GM12878 (cell line): ENCODE data around the gene EXOC4.

ENCODE experiments used
- ATF2 ChIP-seq: IDR thresholded peaks from 2 replicates; pipeline ENCODE4 v1.6.1; 2012; ENCODE audit warnings: low read length, inconsistent platforms
- CTCF ChIP-seq, 3 experiments: IDR thresholded peaks in 2 of 3; conservative IDR thresholded peaks in 1 of 3; 2 replicates each; pipeline ENCODE4 v1.5.1; 2011; ENCODE audit warnings: low read depth in 3 of 3, low read length in 3 of 3, mild to moderate bottlenecking in 3 of 3, control low read depth in 2 of 3, moderate library complexity in 2 of 3, inconsistent platforms in 1 of 3, mixed read lengths in 1 of 3; ENCODE audit not compliant: control insufficient read depth in 2 of 3, insufficient read depth in 1 of 3; ENCODE audit errors: extremely low read depth in 1 of 3
- EP300 ChIP-seq, 2 experiments: fragments of 150-350 bp in 1 of 2; IDR thresholded peaks; 2 replicates each; pipeline ENCODE4 v1.6.1; 2011 to 2012; ENCODE audit warnings: low read depth in 2 of 2, low read length in 2 of 2, borderline replicate concordance in 1 of 2, improper control_type of control experiment in 1 of 2, inconsistent platforms in 1 of 2; ENCODE audit not compliant: control insufficient read depth in 1 of 2
- GABPA ChIP-seq: IDR thresholded peaks from 2 replicates; pipeline ENCODE4 v1.6.1; 2014; ENCODE audit warnings: antibody characterized with exemption, low read depth, mild to moderate bottlenecking, inconsistent platforms
- MEF2A ChIP-seq: IDR thresholded peaks from 2 replicates; pipeline ENCODE4 v1.6.1; 2011; ENCODE audit warnings: low read depth, mild to moderate bottlenecking, low read length, moderate library complexity; ENCODE audit not compliant: insufficient read depth
- PAX5 ChIP-seq: IDR thresholded peaks from 2 replicates; pipeline ENCODE4 v1.6.1; 2011; ENCODE audit warnings: low read depth, low read length, borderline replicate concordance
- POLR2AphosphoS5 ChIP-seq: IDR thresholded peaks from 2 replicates; pipeline ENCODE4 v1.6.1; 2011; ENCODE audit warnings: mild to moderate bottlenecking, low read length, inconsistent platforms
- TCF12 ChIP-seq: IDR thresholded peaks from 2 replicates; pipeline ENCODE4 v1.6.1; 2011; ENCODE audit warnings: low read depth, mild to moderate bottlenecking, low read length
- ZNF592 ChIP-seq: fragments of 450-650 bp; IDR thresholded peaks from 2 replicates; pipeline ENCODE4 v1.6.1; 2017; ENCODE audit warnings: mild to moderate bottlenecking, moderate library complexity
- TF ChIP-seq, protein P1 (sequence below): IDR thresholded peaks from 2 replicates; pipeline ENCODE4 v1.6.1; 2012; ENCODE audit warnings: low read depth, low read length, improper control_type of control experiment
- TF ChIP-seq, protein P2 (sequence below): IDR thresholded peaks from 2 replicates; pipeline ENCODE4 v1.6.1; 2011; ENCODE audit warnings: borderline replicate concordance, low read depth, mild to moderate bottlenecking, moderate library complexity, mixed read lengths, low read length; ENCODE audit not compliant: insufficient read depth; ENCODE audit errors: extremely low read length
- TF ChIP-seq, protein P3 (sequence below): IDR thresholded peaks from 2 replicates; pipeline ENCODE4 v1.6.1; 2012; ENCODE audit warnings: low read depth, low read length, improper control_type of control experiment
- TF ChIP-seq, protein P4 (sequence below): fragments of 450-650 bp; IDR thresholded peaks from 2 replicates; pipeline ENCODE4 v1.6.1; 2016; ENCODE audit warnings: mild to moderate bottlenecking

- TF ChIP-seq CTCF (IDR thresholded peaks at IDR 0.05 in 2 of 3, conservative IDR thresholded peaks at IDR 0.05 in 1 of 3; ENCODE audit: control insufficient read depth in 2 of 3, extremely low read depth in 1 of 3, insufficient read depth in 1 of 3, low read depth in 3 of 3, low read length in 3 of 3): no peak
- TF ChIP-seq, protein P1, sequence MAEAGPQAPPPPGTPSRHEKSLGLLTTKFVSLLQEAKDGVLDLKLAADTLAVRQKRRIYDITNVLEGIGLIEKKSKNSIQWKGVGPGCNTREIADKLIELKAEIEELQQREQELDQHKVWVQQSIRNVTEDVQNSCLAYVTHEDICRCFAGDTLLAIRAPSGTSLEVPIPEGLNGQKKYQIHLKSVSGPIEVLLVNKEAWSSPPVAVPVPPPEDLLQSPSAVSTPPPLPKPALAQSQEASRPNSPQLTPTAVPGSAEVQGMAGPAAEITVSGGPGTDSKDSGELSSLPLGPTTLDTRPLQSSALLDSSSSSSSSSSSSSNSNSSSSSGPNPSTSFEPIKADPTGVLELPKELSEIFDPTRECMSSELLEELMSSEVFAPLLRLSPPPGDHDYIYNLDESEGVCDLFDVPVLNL: no peak
- TF ChIP-seq, protein P2, sequence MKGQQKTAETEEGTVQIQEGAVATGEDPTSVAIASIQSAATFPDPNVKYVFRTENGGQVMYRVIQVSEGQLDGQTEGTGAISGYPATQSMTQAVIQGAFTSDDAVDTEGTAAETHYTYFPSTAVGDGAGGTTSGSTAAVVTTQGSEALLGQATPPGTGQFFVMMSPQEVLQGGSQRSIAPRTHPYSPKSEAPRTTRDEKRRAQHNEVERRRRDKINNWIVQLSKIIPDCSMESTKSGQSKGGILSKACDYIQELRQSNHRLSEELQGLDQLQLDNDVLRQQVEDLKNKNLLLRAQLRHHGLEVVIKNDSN: no peak
- TF ChIP-seq ATF2: no peak
- no peak for TF ChIP-seq PAX5
- no peak for TF ChIP-seq GABPA
- no peak for TF ChIP-seq EP300 (IDR thresholded peaks at IDR 0.05; ENCODE audit: borderline replicate concordance in 1 of 2, control insufficient read depth in 1 of 2, low read depth in 2 of 2, low read length in 2 of 2)
- TF ChIP-seq, protein P3, sequence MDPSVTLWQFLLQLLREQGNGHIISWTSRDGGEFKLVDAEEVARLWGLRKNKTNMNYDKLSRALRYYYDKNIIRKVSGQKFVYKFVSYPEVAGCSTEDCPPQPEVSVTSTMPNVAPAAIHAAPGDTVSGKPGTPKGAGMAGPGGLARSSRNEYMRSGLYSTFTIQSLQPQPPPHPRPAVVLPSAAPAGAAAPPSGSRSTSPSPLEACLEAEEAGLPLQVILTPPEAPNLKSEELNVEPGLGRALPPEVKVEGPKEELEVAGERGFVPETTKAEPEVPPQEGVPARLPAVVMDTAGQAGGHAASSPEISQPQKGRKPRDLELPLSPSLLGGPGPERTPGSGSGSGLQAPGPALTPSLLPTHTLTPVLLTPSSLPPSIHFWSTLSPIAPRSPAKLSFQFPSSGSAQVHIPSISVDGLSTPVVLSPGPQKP: no peak
- TF ChIP-seq POLR2AphosphoS5: no peak
- TF ChIP-seq TCF12: no peak
- no peak for TF ChIP-seq MEF2A
- no peak for TF ChIP-seq ZNF592
- TF ChIP-seq, protein P4, sequence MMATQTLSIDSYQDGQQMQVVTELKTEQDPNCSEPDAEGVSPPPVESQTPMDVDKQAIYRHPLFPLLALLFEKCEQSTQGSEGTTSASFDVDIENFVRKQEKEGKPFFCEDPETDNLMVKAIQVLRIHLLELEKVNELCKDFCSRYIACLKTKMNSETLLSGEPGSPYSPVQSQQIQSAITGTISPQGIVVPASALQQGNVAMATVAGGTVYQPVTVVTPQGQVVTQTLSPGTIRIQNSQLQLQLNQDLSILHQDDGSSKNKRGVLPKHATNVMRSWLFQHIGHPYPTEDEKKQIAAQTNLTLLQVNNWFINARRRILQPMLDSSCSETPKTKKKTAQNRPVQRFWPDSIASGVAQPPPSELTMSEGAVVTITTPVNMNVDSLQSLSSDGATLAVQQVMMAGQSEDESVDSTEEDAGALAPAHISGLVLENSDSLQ: no peak
These were observed 562.8 kb downstream of the EXOC4 start for GRCh38 chr7:133815611-133816210.
